Stimulated activated CD8-positive, alpha-beta memory T cell treated with anti-CD3 and anti-CD28 coated beads, Interleukin-7, amount 100 ng/mL, for 1 hour (primary cell): Measurements from ENCODE around the gene C17orf50.
"Not testable (repeated sequence)": the region's sequence is repeated elsewhere in the genome, so short reads cannot be mapped to it uniquely, and the experiment has no call there.

Source experiments
- DNase-seq, 2 donors: peaks; one replicate each; pipeline ENCODE4 v3.0.0-alpha.2; 2020; ENCODE audit warnings: low read depth in 2 of 2

Gene C17orf50

DNA sequence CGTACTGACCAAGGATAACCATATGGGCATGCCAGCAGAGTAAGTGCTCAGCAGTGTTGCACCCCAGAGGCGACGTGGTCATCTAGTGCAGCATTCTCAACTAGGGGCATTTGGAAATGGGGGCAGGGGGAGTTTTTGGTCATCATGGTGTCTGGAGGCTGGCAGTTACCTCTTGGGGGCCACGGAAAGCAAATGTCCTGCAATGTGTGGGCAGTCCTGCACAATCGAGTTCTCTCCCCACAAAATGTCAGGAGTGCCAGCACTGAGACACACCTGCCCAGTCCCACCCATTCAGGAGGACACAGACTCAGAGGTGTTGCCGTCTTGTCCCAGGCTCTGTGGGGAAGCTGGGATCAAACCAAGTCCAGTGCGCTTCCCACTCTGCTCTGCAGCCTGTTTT, 26.3 kb upstream of the C17orf50 start:
- no peak for DNase-seq

DNA sequence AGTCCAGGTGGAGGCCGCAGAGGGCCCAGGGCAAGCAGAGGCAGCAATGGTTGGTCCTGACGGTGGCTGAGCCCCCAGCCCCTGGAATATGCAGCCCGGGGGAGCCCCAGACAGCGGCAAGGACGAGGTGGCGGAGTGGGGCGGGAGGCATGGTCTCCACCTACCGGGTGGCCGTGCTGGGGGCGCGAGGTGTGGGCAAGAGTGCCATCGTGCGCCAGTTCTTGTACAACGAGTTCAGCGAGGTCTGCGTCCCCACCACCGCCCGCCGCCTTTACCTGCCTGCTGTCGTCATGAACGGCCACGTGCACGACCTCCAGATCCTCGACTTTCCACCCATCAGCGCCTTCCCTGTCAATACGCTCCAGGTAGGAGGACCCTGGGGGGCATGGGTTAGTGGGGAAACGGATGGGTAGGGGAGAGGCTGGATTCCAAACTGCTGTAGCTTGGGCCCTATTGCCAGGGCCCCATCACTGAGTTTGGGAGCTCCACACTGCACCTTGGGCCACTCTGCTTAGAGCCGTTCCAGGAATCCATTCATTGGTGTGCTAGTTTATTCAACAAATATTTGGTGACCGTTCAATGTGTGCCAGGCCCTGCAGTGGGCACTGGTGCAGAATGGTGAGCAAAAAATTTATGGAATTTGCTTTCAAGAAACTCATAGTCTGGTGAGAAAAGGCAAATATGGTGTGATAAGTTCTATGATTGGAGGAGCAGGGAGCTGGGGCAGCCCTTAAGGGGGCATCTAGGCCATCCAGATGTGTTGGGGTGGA, 25.5 kb upstream of the C17orf50 start:
- no peak for DNase-seq

DNA sequence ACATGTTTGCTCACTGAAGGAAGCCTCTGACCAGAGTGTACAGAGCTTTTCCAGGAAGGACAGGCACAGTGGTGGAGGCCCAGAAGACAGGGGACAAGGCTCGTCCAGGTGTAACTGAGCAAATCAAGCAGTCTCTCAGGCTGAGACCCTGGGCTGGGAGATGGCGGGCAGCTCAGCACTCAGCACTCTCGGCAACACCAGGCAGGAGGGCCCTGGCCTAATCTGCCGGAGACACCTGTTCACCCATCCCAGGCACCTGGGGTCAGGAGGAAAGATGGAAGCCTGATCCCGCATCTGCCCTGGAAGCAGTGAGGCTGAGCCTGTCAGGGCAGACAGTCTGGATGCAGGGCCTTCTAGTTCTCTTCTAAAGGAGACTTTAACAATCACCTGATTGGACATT, 24.5 kb upstream of the C17orf50 start:
- DNase-seq = no peak

DNA sequence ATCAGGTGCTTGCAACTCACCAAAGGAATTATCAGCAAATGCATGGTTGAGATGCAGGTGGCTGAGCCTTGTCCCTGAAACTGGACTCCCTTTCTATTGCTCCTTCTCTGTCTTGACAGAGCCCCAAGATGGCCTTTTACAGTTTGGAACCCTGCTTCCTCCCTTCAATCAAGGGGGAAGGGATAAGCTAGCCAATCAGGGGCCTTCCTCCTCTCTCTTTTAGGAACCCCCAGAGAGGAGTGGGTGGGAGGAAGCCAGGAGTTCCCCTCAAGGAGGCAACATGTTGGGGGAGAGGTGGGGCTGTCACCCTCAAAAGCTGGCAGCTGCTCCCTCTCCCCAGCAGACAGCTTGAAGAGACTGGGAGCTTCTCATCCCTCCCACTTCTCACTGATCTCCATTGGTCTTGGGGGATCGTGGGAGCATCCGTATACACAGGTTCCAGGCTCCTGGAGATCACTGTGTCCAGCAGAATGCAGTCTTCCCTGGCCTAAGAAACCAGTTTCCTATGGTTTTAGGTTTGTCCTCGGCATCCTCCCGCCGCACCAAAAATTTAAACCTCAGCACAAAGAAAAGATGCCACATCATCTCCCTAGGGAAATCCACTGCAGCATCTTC, 22.1 kb upstream of the C17orf50 start:
- no peak for DNase-seq

GRCh38 chr17:35740216-35740615, 20.5 kb upstream of the C17orf50 start:
- no peak for DNase-seq

DNA sequence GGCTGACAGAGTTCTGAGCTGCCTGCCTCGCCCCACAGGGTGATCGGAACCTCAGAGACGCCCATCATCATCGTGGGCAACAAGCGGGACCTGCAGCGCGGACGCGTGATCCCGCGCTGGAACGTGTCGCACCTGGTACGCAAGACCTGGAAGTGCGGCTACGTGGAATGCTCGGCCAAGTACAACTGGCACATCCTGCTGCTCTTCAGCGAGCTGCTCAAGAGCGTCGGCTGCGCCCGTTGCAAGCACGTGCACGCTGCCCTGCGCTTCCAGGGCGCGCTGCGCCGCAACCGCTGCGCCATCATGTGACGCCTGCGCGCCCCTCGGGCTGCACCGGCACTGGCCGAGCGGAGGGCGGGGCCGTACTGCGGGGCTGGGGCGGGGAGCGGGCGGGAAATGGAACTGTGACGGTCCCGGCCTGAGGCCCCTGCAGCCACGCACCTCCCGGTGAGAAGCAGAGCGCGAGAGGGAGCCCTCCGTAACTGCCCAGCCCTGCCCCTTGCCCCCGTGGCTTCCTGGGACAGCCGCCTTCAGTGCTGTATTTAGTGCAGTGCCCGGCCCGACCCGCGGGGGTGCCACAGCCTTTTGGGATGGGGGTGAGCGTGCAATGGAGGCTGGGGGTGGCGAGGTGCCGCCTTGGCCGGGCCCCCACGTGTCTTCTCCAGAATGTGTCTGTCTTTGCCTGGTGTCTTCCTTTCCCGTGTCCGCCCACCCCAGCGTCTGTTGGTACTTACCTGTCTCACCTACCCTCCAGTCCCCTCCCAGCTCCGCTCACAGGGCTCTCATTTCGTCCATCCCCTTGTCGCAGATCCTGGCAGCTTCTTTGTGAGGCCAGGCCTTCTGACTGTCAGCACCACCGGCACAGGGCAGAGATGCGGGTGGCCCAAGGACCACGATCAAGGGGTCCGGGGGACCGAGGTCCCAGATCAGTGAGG, 19.4 kb upstream of the C17orf50 start:
- no peak for DNase-seq

DNA sequence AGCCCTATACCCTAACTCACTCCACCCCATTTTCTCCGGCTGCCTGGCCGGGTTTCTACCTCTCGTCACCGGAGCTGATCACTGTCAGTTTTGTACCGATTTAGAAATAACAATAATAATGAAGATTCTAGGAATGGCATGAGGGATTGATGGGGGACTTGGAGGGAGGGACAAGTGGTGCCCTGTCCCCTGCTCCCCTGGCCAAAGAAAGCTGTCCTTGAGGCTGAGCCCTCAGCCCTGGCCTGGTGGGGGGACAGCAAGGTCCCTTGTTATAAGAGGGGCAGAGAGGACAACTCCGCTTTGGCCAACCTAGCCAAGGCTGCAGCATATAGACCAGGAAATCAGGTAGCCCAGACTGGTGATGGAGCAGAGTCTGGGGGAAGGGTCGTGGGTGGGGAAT, 18.2 kb upstream of the C17orf50 start:
- no peak for DNase-seq

DNA sequence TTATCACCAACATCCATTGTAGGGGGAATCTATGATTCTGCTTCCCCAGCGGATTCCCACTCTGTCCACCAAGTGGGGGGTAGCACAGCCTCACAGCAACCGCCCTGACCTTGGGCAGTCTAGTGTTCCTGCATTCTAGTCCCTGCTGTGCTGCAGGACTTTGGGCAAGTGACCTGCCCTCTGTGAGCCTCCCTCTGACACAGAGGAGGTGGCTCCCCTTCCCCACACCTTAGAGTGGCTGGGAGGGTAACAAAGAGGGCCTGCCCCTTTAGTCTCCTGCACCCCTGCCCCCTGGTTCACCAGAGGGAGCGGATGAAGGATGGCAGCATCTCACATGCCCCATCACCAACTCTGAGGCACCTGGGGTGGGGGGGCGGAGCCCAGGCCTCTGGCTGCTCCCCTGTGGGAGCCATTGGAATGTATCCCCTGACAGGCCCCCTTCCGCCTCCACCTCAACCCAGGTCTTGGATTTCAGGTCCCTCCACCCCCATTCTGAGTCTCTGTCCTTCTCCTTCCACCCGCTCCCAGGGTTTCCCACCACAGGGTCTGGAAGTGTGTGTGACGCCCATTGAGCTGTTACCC, 17.7 kb upstream of the C17orf50 start:
- DNase-seq = no peak

- no peak for DNase-seq
These were observed 16.9 kb upstream of the C17orf50 start for GRCh38 chr17:35743626-35744328.

DNA sequence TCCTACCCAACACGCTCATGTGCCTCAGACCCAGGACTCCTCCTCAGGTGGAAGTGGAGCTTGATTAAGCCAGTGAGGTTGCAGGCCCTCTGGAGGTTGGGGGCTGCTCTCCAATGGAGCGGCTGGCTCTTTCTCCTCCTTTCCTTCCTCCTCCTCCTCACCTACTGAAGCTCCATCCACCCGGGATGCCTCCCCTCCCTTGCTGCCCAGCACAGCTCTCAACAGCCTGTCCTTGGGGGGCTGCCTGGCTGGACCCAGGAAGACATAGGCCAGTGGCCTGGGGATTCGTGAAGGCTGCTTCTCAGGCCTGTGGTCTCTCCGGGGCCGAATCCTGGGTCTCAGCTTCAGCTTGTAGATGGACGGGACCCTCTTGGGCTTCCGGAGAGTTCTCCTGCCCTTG, 15.9 kb upstream of the C17orf50 start:
- DNase-seq = no peak

DNA sequence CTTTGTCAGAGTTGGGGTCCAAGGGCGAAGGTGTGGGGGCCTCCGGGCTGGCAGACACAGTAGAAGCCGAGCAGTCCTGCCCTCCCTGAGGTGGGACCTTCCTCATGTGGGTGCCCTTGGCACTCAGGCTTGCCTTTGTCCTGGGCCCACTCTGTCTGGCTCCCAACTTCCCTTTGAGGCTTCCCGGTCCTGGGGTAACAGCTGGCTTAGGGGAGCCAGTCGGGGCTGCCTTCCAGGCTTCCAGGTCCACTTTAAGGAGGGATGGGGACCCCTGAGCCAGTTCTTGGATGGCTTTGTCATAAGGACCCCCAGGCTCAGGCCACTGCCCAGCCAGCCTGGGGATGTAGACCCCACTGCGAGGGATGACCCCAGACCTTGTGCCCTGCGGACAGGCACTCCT, 15.4 kb upstream of the C17orf50 start:
- no peak for DNase-seq

DNA sequence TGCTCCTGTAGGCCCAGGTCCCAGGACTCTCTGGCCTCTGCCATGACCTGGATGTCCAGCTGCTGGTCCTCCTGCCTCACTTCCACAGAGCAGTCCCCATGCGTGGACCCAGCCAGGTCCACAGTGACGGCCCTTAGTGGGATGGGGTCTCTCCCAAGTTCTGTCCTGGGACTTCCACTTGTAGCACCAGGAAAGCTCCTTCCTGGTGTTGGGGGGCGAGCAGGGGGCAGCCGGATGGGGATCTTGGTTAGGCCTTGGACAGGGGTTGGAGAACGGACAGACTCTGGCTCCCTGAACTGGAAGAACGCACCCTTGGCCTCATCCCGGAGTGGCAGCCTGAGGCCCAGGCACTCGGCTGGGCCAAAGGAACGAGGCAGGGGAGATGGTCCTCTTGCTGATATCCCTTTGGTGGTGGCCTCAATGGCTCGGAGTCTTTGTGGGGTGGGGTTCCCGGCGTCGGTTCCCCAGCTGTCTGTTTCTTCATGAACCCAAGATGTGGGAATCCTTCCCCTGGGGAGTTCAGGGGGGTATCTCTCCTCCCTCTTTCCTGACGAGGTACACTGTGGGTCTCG, 14.9 kb upstream of the C17orf50 start:
- DNase-seq = no peak

GRCh38 chr17:35747540-35748017, 13.1 kb upstream of the C17orf50 start:
- peak; percentile 49 to 58 for DNase-seq

DNA sequence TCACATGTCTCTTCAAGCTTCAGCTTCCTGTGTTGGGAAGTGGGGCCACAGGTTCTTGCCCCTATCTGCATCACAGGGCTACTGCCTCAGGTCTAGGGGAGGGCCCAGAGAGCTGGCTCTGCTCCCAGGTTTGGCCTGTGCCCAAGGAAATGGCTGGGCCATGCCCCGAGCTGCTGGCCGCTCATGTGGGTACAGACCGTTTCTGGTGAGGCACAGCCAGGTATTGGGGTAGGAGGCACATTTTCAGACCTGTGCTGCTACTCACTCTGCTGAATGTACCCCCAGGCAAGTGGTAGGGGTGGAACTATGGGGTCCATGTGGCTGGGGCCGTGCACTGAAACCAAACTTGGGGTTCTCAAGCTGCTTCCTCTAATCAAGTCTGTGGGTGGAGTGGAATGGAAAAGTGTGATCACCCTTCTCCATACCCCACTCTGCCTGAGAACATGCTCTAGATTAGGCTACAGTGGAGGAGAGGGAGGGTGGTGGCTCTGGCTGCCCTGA, 12.3 kb upstream of the C17orf50 start:
- DNase-seq = no peak

DNA sequence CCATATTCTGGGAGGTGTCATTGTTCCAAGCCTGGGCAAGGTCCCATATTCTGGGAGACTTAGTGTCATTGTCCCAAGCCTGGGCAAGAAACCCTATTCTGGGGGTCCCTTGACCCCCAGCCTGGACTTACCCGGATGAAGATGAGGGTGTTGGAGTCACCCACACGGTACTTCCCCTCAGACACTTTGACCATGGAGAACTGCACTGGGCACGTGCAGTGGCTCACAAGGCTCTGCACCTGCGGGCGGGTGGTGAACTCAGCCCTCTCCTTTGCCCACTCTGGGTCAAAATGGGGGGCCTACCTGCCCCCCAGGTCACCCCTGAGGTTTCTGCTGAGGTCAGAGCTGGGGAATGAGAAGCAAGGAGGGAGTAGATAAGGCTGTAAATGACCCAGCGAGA, 11.7 kb upstream of the C17orf50 start:
- DNase-seq = no peak

DNA sequence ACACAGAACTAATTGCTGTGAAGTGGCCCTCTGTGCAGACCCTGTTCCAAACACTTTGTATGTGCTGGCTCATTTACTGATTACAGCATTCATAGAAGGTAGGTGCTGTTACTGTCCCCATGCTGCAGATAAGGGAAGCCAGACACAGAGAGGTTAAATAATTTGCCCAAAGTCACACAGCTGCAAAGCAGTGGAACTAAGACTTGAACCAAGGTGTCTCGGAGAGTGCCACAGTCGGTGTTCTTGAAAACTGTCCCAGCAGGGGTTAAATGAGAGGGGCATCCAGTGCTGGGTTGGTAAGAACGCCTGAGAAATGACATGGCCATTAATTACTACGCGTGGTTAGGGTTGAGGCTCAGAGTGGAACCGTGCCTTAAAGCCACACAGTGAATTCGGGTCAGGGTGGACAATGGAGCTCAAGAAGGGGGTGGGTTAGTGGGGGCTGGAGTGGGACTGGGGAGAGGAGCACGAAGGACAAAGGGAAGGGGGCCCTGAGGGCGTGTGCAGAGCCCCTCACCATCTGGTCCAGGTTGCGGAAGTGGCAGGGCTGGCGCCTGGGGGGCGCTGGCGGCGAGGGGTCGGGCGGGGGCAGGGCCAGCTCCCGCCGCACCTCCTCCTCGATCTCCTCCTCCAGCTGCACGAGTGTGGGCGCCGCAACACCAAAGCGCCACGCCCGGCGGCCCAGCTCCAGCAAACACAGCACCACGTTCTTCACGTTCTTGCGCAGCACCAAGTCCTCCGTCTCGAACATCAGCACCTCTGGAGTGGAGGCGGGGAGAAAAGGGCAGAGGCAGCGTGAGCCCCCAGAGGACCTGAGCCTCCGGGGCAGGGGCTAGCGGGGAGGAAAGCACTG, 10.9 kb upstream of the C17orf50 start:
- DNase-seq = no peak

DNA sequence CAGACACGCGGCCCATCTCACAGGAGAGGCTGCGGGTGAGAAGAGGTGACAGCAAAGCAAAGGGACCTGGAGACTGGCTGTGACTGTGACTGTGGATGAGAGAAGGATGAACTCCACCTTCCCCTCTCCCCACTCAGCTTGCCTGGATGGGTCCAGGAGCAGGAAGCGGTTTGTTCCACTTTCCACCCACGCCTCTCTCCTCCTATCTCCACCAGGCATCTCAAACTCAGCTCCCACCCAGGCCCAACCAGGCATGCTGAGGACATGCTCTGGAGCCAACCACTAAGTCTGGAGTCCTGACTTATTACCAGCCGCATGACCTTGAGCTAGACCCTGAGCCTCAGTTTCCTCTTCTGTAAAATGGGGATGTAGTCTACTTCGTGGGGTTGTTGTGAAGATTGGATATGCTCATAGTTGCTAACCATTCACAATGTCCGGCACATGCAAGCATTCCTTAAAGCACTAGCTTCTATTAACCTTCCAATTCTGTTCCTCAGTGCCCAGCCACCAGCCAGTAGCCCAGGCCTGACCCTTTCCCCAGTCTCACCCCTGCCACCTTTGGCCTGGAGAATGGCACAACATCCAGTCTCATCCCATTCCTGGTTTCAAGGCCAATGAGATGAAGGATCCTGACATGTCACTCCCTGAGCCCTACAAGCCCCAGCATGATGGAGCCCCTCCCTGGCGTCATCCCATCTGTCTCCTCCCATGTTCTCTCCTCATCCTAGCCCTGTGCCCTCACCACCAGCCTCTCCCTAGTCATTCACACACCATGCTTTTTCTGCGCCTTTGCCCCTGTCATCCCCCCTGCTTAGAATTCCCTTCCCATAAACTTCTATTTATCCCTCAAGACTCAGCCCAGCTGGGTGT, 9.9 kb upstream of the C17orf50 start:
- no peak for DNase-seq

- not testable (repeated sequence) for DNase-seq
These were observed 9.1 kb upstream of the C17orf50 start for GRCh38 chr17:35751541-35751940.

- no peak for DNase-seq
These were observed 8.2 kb upstream of the C17orf50 start for GRCh38 chr17:35752471-35752870.
